ENCODE results near the gene MARCHF10.

Gene MARCHF10

GRCh38 chr17:62778990-62779681 is 29.0 kb downstream of the MARCHF10 start:
- Histone ChIP-seq H3K79me1 (replicated peaks; ENCODE audit: low read length, poor library complexity, severe bottlenecking) (no peaks in the 10 kb centered on the region), H2AK5ac (ENCODE audit: low read length, severe bottlenecking) (peak overlapping the region; percentile 99), H2BK15ac (ENCODE audit: low read depth, poor library complexity, severe bottlenecking) (no peak overlapping the region), H3K23ac (ENCODE audit: low read length in 2 of 2) (no peak overlapping the region), H4K91ac (ENCODE audit: low read length) (no peak overlapping the region), H3K4me2 (ENCODE audit: low read length, poor library complexity, severe bottlenecking) (peak overlapping the region; percentile 47), H2BK12ac (ENCODE audit: low read length in 2 of 2) (no peak overlapping the region), H3K18ac (ENCODE audit: low read depth in 1 of 2, low read length in 2 of 2) (peak overlapping the region in 1 of 2 experiments; percentile 72), H3K9ac (ENCODE audit: low read length) (peak overlapping the region; percentile 26), H3K14ac (ENCODE audit: low read length in 2 of 2) (no peak overlapping the region), H2AFZ (ENCODE audit: low read depth, low read length) (peak overlapping the region; percentile 34), H2BK120ac (ENCODE audit: low read depth, low read length) (no peak overlapping the region), H3K27ac (ENCODE audit: low read length, poor library complexity, severe bottlenecking) (peak overlapping the region; percentile 99), H3K4ac (ENCODE audit: low read depth in 1 of 2, low read length in 2 of 2) (peak overlapping the region in 1 of 2 experiments; percentile 20), H4K8ac (ENCODE audit: low read length) (no peak overlapping the region), H3K4me1 (ENCODE audit: control insufficient read depth, insufficient read depth, low read depth, low read length) (peaks cover 16% of the 10 kb centered on the region), H2BK5ac (ENCODE audit: low read depth, low read length, poor library complexity, severe bottlenecking) (peak overlapping the region; percentile 95), H3K36me3 (ENCODE audit: control insufficient read depth in 1 of 2, insufficient read depth in 2 of 2, low read depth in 1 of 2, low read length in 2 of 2) (no peaks in the 10 kb centered on the region), H3K9me3 (ENCODE audit: control insufficient read depth, low read length) (no peaks in the 10 kb centered on the region), H3K27me3 (ENCODE audit: control insufficient read depth in 1 of 2, insufficient read depth in 1 of 2, low read length in 2 of 2) (peaks cover 0 to 4% of the 10 kb centered on the region in 2 experiments), H3K4me3 (ENCODE audit: insufficient read depth in 1 of 2, low read depth in 1 of 2, low read length in 2 of 2) (peak overlapping the region in 1 of 2 experiments; percentile 32)
- DNase-seq = peak; percentile 95
- 55% methylated on average over 21 of the region's 21 CpGs for WGBS

GRCh38 chr17:62775876-62776275 is 32.2 kb downstream of the MARCHF10 start:
- Histone ChIP-seq H3K4ac (ENCODE audit: low read depth in 1 of 2, low read length in 2 of 2) (no peak overlapping the region), H3K27me3 (ENCODE audit: control insufficient read depth in 1 of 2, insufficient read depth in 1 of 2, low read length in 2 of 2) (peaks cover 0 to 18% of the 10 kb centered on the region in 2 experiments), H4K91ac (ENCODE audit: low read length) (no peak overlapping the region), H2AK5ac (ENCODE audit: low read length, severe bottlenecking) (no peak overlapping the region), H3K18ac (ENCODE audit: low read depth in 1 of 2, low read length in 2 of 2) (no peak overlapping the region), H2BK15ac (ENCODE audit: low read depth, poor library complexity, severe bottlenecking) (no peak overlapping the region), H3K4me3 (ENCODE audit: insufficient read depth in 1 of 2, low read depth in 1 of 2, low read length in 2 of 2) (no peak overlapping the region), H3K79me1 (replicated peaks; ENCODE audit: low read length, poor library complexity, severe bottlenecking) (no peaks in the 10 kb centered on the region), H2BK120ac (ENCODE audit: low read depth, low read length) (no peak overlapping the region), H3K4me1 (ENCODE audit: control insufficient read depth, insufficient read depth, low read depth, low read length) (peaks cover 16% of the 10 kb centered on the region), H3K14ac (ENCODE audit: low read length in 2 of 2) (no peak overlapping the region), H3K9me3 (ENCODE audit: control insufficient read depth, low read length) (no peaks in the 10 kb centered on the region), H3K23ac (ENCODE audit: low read length in 2 of 2) (no peak overlapping the region), H3K36me3 (ENCODE audit: control insufficient read depth in 1 of 2, insufficient read depth in 2 of 2, low read depth in 1 of 2, low read length in 2 of 2) (no peaks in the 10 kb centered on the region), H2BK12ac (ENCODE audit: low read length in 2 of 2) (no peak overlapping the region), H2BK5ac (ENCODE audit: low read depth, low read length, poor library complexity, severe bottlenecking) (no peak overlapping the region), H2AFZ (ENCODE audit: low read depth, low read length) (no peak overlapping the region), H4K8ac (ENCODE audit: low read length) (no peak overlapping the region), H3K9ac (ENCODE audit: low read length) (no peak overlapping the region), H3K4me2 (ENCODE audit: low read length, poor library complexity, severe bottlenecking) (no peak overlapping the region), H3K27ac (ENCODE audit: low read length, poor library complexity, severe bottlenecking) (no peak overlapping the region)
- 97% methylated on average over 3 of the region's 4 CpGs for WGBS
- DNase-seq = no peak

- H2BK5ac ChIP-seq (ENCODE audit: low read depth, low read length, poor library complexity, severe bottlenecking) = no peak overlapping the region
- H3K9ac ChIP-seq (ENCODE audit: low read length) = no peak overlapping the region
- no peaks in the 10 kb centered on the region for H3K9me3 ChIP-seq (ENCODE audit: control insufficient read depth, low read length)
- H2BK120ac ChIP-seq (ENCODE audit: low read depth, low read length) = no peak overlapping the region
- WGBS = 84% methylated on average over 4 of the region's 5 CpGs
- H3K4me2 ChIP-seq (ENCODE audit: low read length, poor library complexity, severe bottlenecking) = no peak overlapping the region
- no peaks in the 10 kb centered on the region for H3K36me3 ChIP-seq (ENCODE audit: control insufficient read depth in 1 of 2, insufficient read depth in 2 of 2, low read depth in 1 of 2, low read length in 2 of 2)
- no peak for DNase-seq
- no peak overlapping the region for H4K91ac ChIP-seq (ENCODE audit: low read length)
- H2AFZ ChIP-seq (ENCODE audit: low read depth, low read length) = no peak overlapping the region
- H2BK12ac ChIP-seq (ENCODE audit: low read length in 2 of 2) = no peak overlapping the region
- no peak overlapping the region for H4K8ac ChIP-seq (ENCODE audit: low read length)
- peaks cover 0 to 18% of the 10 kb centered on the region in 2 experiments for H3K27me3 ChIP-seq (ENCODE audit: control insufficient read depth in 1 of 2, insufficient read depth in 1 of 2, low read length in 2 of 2)
- H3K79me1 ChIP-seq (replicated peaks; ENCODE audit: low read length, poor library complexity, severe bottlenecking) = no peaks in the 10 kb centered on the region
- H3K18ac ChIP-seq (ENCODE audit: low read depth in 1 of 2, low read length in 2 of 2) = no peak overlapping the region
- no peak overlapping the region for H2BK15ac ChIP-seq (ENCODE audit: low read depth, poor library complexity, severe bottlenecking)
- no peak overlapping the region for H3K4me3 ChIP-seq (ENCODE audit: insufficient read depth in 1 of 2, low read depth in 1 of 2, low read length in 2 of 2)
- H3K23ac ChIP-seq (ENCODE audit: low read length in 2 of 2) = no peak overlapping the region
- no peak overlapping the region for H3K4ac ChIP-seq (ENCODE audit: low read depth in 1 of 2, low read length in 2 of 2)
- peaks cover 5% of the 10 kb centered on the region for H3K4me1 ChIP-seq (ENCODE audit: control insufficient read depth, insufficient read depth, low read depth, low read length)
- H3K27ac ChIP-seq (ENCODE audit: low read length, poor library complexity, severe bottlenecking) = no peak overlapping the region
- no peak overlapping the region for H3K14ac ChIP-seq (ENCODE audit: low read length in 2 of 2)
- H2AK5ac ChIP-seq (ENCODE audit: low read length, severe bottlenecking) = no peak overlapping the region
Measured at GRCh38 chr17:62774338-62774737, 33.8 kb downstream of the MARCHF10 start.

GRCh38 chr17:62767997-62768396 is 40.1 kb downstream of the MARCHF10 start:
- 89% methylated on average over 5 of the region's 5 CpGs for WGBS
- Histone ChIP-seq H3K18ac (ENCODE audit: low read depth in 1 of 2, low read length in 2 of 2) (no peak overlapping the region), H3K4me2 (ENCODE audit: low read length, poor library complexity, severe bottlenecking) (no peak overlapping the region), H3K4me3 (ENCODE audit: insufficient read depth in 1 of 2, low read depth in 1 of 2, low read length in 2 of 2) (no peak overlapping the region), H3K23ac (ENCODE audit: low read length in 2 of 2) (no peak overlapping the region), H2BK120ac (ENCODE audit: low read depth, low read length) (no peak overlapping the region), H3K4ac (ENCODE audit: low read depth in 1 of 2, low read length in 2 of 2) (no peak overlapping the region), H3K36me3 (ENCODE audit: control insufficient read depth in 1 of 2, insufficient read depth in 2 of 2, low read depth in 1 of 2, low read length in 2 of 2) (no peaks in the 10 kb centered on the region), H2BK15ac (ENCODE audit: low read depth, poor library complexity, severe bottlenecking) (no peak overlapping the region), H3K27ac (ENCODE audit: low read length, poor library complexity, severe bottlenecking) (no peak overlapping the region), H3K4me1 (ENCODE audit: control insufficient read depth, insufficient read depth, low read depth, low read length) (peaks cover 5% of the 10 kb centered on the region), H3K27me3 (ENCODE audit: control insufficient read depth in 1 of 2, insufficient read depth in 1 of 2, low read length in 2 of 2) (peaks cover 0 to 22% of the 10 kb centered on the region in 2 experiments), H4K8ac (ENCODE audit: low read length) (peak overlapping the region; percentile 38), H3K14ac (ENCODE audit: low read length in 2 of 2) (no peak overlapping the region), H2BK5ac (ENCODE audit: low read depth, low read length, poor library complexity, severe bottlenecking) (no peak overlapping the region), H3K9ac (ENCODE audit: low read length) (no peak overlapping the region), H2AFZ (ENCODE audit: low read depth, low read length) (no peak overlapping the region), H3K9me3 (ENCODE audit: control insufficient read depth, low read length) (no peaks in the 10 kb centered on the region), H2AK5ac (ENCODE audit: low read length, severe bottlenecking) (no peak overlapping the region), H3K79me1 (replicated peaks; ENCODE audit: low read length, poor library complexity, severe bottlenecking) (no peaks in the 10 kb centered on the region), H2BK12ac (ENCODE audit: low read length in 2 of 2) (no peak overlapping the region), H4K91ac (ENCODE audit: low read length) (no peak overlapping the region)
- DNase-seq = no peak

Data from mesenchymal stem cell (in vitro differentiated cells and primary cell).